Colonic mucosa (tissue), 4 donors: Measurements from ENCODE around the gene ODF2. TPM values are rescaled to one million over a fixed set of nuclear protein-coding genes. Genes with fewer than 3 reads are reported as not detected.

Experiments used
- DNase-seq: peaks from one replicate; pipeline ENCODE4 v3.0.0-alpha.2; 2020
- H3K27ac ChIP-seq: fragments of 200-600 bp; one replicate; pipeline ENCODE4 v1.8.0; 2021
- H3K27me3 ChIP-seq: fragments of 200-600 bp; one replicate; pipeline ENCODE4 v1.8.0; 2021
- H3K36me3 ChIP-seq: fragments of 200-600 bp; one replicate; pipeline ENCODE4 v1.8.0; 2021
- H3K4me1 ChIP-seq: fragments of 200-600 bp; one replicate; pipeline ENCODE4 v1.8.0; 2021; ENCODE audit warnings: mild to moderate bottlenecking
- H3K4me3 ChIP-seq: fragments of 200-600 bp; one replicate; pipeline ENCODE4 v1.8.0; 2021
- H3K9ac ChIP-seq, 2 donors: one replicate each; pipeline ENCODE4 v1.7.0; 2013; ENCODE audit warnings: control low read depth in 2 of 2, low read depth in 2 of 2, low read length in 2 of 2
- H3K9me3 ChIP-seq: fragments of 200-600 bp; one replicate; pipeline ENCODE4 v1.8.0; 2021
- CTCF ChIP-seq: fragments of 200-600 bp; IDR thresholded peaks from one replicate; pipeline ENCODE4 v1.8.0; 2022; ENCODE audit warnings: antibody characterized with exemption, mild to moderate bottlenecking
- intact Hi-C: fragments of 100-400 bp; cut with DNase I; formaldehyde crosslinking; loops from one replicate; pipeline ENCODE4 v1.14.1; 2022
- total RNA-seq, 2 donors: library from RNA; stranded (reverse); fragmentation: NEBNext Ultra II Directional in 1 of 2; extraction: Animal tissue kit (Norgen Biotek cat#: 25700) in 1 of 2; gene quantifications; one replicate each; pipeline ENCODE4 v1.2.1, GENCODE V29; 2021
- donor health status: healthy.
- donor health status: DM: no; HTN: no; CAD: no.
- donor health status: DM: no; HTN: no; CAD: no.

Gene ODF2
- total RNA-seq, 2 donors from 2014 or later: 14.9 to 36.2 TPM

DNA sequence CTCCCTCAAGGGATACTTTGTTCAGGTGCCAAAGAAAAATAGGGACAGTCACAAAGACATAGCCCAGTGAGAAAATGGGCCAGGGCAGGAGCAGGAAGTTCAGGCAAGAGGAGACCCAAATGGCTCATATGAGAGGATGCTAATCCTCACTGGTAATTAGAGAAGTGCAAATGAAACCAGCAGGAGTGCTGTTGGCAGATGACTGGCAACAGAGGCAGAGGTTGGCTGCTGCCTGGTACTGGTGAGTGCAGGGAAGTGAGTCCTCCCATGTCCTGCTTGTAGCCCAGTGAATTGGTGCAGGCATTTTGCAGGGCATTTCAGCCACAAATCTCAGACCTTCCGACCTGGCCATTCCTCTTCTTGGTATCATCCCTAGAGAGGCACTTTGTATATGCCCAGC is 23.5 kb downstream of the ODF2 start:
- Histone ChIP-seq H3K9ac (no peak overlapping the region), H3K9me3 (no peaks in the 10 kb centered on the region), H3K27ac (no peak overlapping the region), H3K36me3 (peaks cover 4% of the 10 kb centered on the region), H3K4me1 (no peaks in the 10 kb centered on the region), H3K27me3 (no peaks in the 10 kb centered on the region), H3K4me3 (no peak overlapping the region)
- intact Hi-C loops: no loop called here
- no peak for DNase-seq
- TF ChIP-seq CTCF: no peak

DNA sequence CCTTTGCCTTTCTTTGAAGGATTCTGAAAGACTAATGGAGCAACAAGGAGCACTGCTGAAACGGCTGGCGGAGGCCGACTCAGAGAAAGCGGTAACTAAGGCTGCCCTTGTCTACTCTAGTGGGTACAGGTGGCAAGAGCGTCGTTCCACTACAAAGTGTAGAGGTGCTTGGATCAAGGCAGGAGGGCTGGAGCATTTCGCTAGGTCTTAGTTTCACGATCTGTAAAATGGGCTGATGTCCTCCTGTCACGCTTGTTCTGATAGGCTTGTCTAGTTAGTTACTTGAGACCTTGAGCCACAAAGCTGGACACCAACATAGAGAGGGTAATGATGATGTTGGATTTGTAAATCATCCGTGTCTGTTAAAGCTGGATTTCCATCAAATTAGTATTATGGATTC is 25.8 kb downstream of the ODF2 start:
- Histone ChIP-seq H3K9ac (no peak overlapping the region), H3K4me3 (no peak overlapping the region), H3K27me3 (no peaks in the 10 kb centered on the region), H3K27ac (no peak overlapping the region), H3K4me1 (no peaks in the 10 kb centered on the region), H3K9me3 (no peaks in the 10 kb centered on the region), H3K36me3 (peaks cover 4% of the 10 kb centered on the region)
- TF ChIP-seq CTCF: no peak
- no peak for DNase-seq
- intact Hi-C loops: no loop called here

DNA sequence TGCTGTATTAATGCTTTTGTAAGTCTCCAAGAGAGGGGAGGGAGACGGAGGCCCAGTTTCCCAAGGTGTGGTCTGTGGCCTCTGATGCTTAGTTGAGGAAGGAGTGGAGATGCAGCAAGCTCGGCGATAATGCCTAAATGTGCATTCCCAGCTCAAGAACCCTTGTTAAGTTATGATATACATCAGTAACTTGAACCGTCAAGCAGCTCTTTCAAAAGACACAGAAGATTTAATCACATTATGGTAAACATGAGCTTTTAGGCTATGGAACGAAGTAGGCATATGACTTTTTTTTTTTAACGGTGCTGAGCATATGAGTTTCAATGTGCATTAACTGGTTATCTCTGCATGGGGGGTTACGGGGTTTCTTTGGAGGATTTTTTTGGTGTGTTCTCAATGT is 26.4 kb downstream of the ODF2 start:
- Histone ChIP-seq H3K36me3 (peaks cover 4% of the 10 kb centered on the region), H3K27me3 (no peaks in the 10 kb centered on the region), H3K4me3 (no peak overlapping the region), H3K27ac (no peak overlapping the region), H3K9me3 (no peaks in the 10 kb centered on the region), H3K4me1 (no peaks in the 10 kb centered on the region), H3K9ac (no peak overlapping the region)
- no peak for TF ChIP-seq CTCF
- DNase-seq: no peak
- intact Hi-C loops: no loop called here

GRCh38 chr9:128484686-128485413 is 29.0 kb downstream of the ODF2 start:
- no peak for TF ChIP-seq CTCF
- Histone ChIP-seq H3K4me3 (no peak overlapping the region), H3K36me3 (no peaks in the 10 kb centered on the region), H3K4me1 (no peaks in the 10 kb centered on the region), H3K9me3 (no peaks in the 10 kb centered on the region), H3K27ac (no peak overlapping the region), H3K27me3 (no peaks in the 10 kb centered on the region), H3K9ac (no peak overlapping the region)
- DNase-seq: no peak
- intact Hi-C loops: no loop called here

DNA sequence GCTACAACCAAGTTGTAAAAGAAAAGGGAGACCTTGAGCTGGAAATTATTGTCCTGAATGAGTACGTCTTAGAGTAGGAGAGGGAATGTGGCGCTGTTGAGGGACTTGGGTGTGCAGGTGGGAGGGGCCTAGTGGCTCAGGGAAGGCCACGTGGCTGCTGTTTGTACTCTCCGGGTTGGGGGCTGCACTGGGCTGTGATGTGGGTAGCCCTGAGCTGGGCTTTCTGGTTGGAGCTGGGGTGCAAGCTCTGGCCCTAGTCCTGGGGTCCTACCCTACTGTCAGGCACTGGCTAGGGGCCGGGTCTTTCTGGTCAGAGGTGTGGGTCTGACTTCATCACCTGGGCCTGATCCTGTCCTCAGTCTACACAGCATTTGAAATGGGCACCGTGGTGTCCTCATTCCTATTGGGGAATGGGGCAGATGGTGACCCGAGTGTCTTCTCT is 29.6 kb downstream of the ODF2 start:
- Histone ChIP-seq H3K4me1 (no peaks in the 10 kb centered on the region), H3K4me3 (no peak overlapping the region), H3K9ac (no peak overlapping the region), H3K9me3 (no peaks in the 10 kb centered on the region), H3K27ac (no peak overlapping the region), H3K27me3 (no peaks in the 10 kb centered on the region), H3K36me3 (no peaks in the 10 kb centered on the region)
- DNase-seq: no peak
- no peak for TF ChIP-seq CTCF
- intact Hi-C loops: no loop called here
